Body of pancreas (tissue), 4 donors: ENCODE data around the gene OR5AK2. TPM values are rescaled to one million over a fixed set of nuclear protein-coding genes. Genes with fewer than 3 reads are reported as not detected.
"Not testable (repeated sequence)": the region's sequence is repeated elsewhere in the genome, so short reads cannot be mapped to it uniquely, and the experiment has no call there.

Source experiments
- ATAC-seq: fragments of 150-250 bp; one replicate; pipeline ENCODE4 v1.9.1; 2016
- DNase-seq, 4 donors: peaks; one replicate each; pipeline ENCODE4 v3.0.0-alpha.2; 2019
- H3K27ac ChIP-seq, 4 donors: fragments of 200-600 bp; sonication (generic); 1 replicate in 3 of 4; 2 replicates in 1 of 4; pipeline versions ENCODE4 v1.5.1 to v1.6.1; 2016 to 2019; ENCODE audit warnings: mild to moderate bottlenecking in 1 of 4, mixed read lengths in 1 of 4, moderate library complexity in 1 of 4
- H3K27me3 ChIP-seq, 2 donors: fragments of 200-600 bp; sonication (generic); one replicate each; pipeline ENCODE4 v1.6.0; 2016; ENCODE audit warnings: mild to moderate bottlenecking in 1 of 2
- H3K36me3 ChIP-seq, 2 donors: fragments of 200-600 bp; sonication (generic); replicated peaks in 1 of 2; 2 replicates each; pipeline ENCODE4 v1.5.1; 2016; ENCODE audit warnings: low read depth in 2 of 2; ENCODE audit not compliant: insufficient read depth in 1 of 2
- H3K4me1 ChIP-seq: fragments of 200-600 bp; sonication (generic); one replicate; pipeline ENCODE4 v1.6.0; 2016
- H3K4me3 ChIP-seq, 2 donors: fragments of 200-600 bp; sonication (generic); 1 replicate in 1 of 2; 2 replicates in 1 of 2; pipeline ENCODE4 v1.5.1; 2016 to 2019
- H3K9me3 ChIP-seq, 3 donors: fragments of 200-600 bp; sonication (generic); 1 replicate in 2 of 3; 2 replicates in 1 of 3; pipeline ENCODE4 v1.5.1; 2016
- POLR2A ChIP-seq, 3 donors: fragments of 450-650 bp; IDR thresholded peaks; one replicate each; pipeline ENCODE4 v1.6.1; 2016; ENCODE audit warnings: antibody characterized with exemption in 3 of 3, mild to moderate bottlenecking in 2 of 3
- WGBS, 2 donors: methylation state at CpG; one replicate each; pipeline ENCODE4 v1.1.5; 2017; 5-methylcytosine and 5-hydroxymethylcytosine counted together
- intact Hi-C: fragments of 100-400 bp; cut with DNase I; formaldehyde crosslinking; loops from one replicate; pipeline ENCODE4 v1.15.1; 2023
- total RNA-seq, 2 donors: library from RNA; depleted of rRNA; stranded (reverse); fragments of >200 nt; gene quantifications; one replicate each; pipeline ENCODE4 v1.1.0, GENCODE V29; 2016
- TF ChIP-seq, protein P1 (sequence below), 7 experiments: fragments of 450-650 bp in 4 of 7; fragments of 200-600 bp in 3 of 7; sonication (generic) in 3 of 7; IDR thresholded peaks; one replicate each; pipeline ENCODE4 v1.5.1; 2016 to 2019; ENCODE audit warnings: antibody characterized with exemption in 7 of 7

The OR5AK2 gene
- not detected for total RNA-seq

DNA sequence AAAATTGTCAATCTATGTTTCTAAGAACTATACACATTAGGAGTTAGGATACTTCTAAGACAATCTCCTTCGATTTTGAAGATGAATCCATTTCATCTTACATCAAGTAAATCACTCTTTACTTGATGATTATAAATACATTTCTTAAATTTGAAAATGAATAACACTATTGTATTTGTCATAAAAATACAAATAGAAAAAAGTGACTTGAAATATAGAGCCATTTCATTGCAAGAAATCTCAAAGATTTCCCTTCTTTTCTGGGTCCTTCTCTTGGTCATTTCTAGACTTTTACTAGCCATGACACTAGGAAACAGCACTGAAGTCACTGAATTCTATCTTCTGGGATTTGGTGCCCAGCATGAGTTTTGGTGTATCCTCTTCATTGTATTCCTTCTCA lies at the start of gene OR5AK2:
Gene OR5AK2 (plus strand): TSS at position 301 of the 400 bp plus-strand sequence. CDS start 0 bp downstream, at position 301.
- Histone ChIP-seq H3K27me3 (no peaks in the 10 kb centered on the region), H3K4me1 (no peaks in the 10 kb centered on the region), H3K27ac (no peak within 1 kb of the TSS), H3K9me3 (no peaks in the 10 kb centered on the region), H3K36me3 (no peaks in the 10 kb centered on the region), H3K4me3 (no peak within 1 kb of the TSS)
- intact Hi-C loops = no loop called here
- ATAC-seq (no peak), DNase-seq (no peak)
- TF ChIP-seq, protein P1, sequence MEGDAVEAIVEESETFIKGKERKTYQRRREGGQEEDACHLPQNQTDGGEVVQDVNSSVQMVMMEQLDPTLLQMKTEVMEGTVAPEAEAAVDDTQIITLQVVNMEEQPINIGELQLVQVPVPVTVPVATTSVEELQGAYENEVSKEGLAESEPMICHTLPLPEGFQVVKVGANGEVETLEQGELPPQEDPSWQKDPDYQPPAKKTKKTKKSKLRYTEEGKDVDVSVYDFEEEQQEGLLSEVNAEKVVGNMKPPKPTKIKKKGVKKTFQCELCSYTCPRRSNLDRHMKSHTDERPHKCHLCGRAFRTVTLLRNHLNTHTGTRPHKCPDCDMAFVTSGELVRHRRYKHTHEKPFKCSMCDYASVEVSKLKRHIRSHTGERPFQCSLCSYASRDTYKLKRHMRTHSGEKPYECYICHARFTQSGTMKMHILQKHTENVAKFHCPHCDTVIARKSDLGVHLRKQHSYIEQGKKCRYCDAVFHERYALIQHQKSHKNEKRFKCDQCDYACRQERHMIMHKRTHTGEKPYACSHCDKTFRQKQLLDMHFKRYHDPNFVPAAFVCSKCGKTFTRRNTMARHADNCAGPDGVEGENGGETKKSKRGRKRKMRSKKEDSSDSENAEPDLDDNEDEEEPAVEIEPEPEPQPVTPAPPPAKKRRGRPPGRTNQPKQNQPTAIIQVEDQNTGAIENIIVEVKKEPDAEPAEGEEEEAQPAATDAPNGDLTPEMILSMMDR (IDR thresholded peaks at IDR 0.05) = no peak
- TF ChIP-seq POLR2A (IDR thresholded peaks at IDR 0.05) = no peak
- 36 to 51% methylated on average over 1 of the region's 1 CpG for WGBS, 2 donors

DNA sequence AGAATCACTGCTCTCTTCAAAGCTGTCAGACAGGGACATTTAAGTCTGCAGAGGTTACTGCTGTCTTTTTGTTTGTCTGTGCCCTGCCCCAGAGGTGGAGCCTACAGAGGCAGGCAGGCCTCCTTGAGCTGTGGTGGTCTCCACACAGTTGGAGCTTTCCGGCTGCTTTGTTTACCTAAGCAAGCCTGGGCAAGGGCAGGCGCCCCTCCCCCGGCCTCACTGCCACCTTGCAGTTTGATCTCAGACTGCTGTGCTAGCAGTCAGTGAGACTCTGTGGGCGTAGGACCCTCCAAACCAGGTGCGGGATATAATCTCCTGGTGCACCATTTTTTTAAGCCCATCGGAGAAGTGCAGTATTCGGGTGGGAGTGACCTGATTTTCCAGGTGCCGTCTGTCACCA lies 43.2 kb upstream of the OR5AK2 start:
- H3K27ac ChIP-seq, H3K4me1 ChIP-seq, intact Hi-C loops, H3K9me3 ChIP-seq, H3K36me3 ChIP-seq, H3K4me3 ChIP-seq, DNase-seq, ATAC-seq, H3K27me3 ChIP-seq: not testable (repeated sequence)
- 68 to 84% methylated on average over 5 to 8 of the region's 8 CpGs for WGBS, 2 donors

- Histone ChIP-seq H3K9me3 (no peaks in the 10 kb centered on the region), H3K4me1 (no peaks in the 10 kb centered on the region), H3K27me3 (no peaks in the 10 kb centered on the region), H3K36me3 (no peaks in the 10 kb centered on the region), H3K4me3 (no peak overlapping the region), H3K27ac (no peak overlapping the region)
- no peak for TF ChIP-seq POLR2A (IDR thresholded peaks at IDR 0.05)
- TF ChIP-seq, protein P1 (IDR thresholded peaks at IDR 0.05) = no peak
- intact Hi-C loops = no loop called here
- ATAC-seq = no peak
- WGBS, 2 donors = 42 to 60% methylated on average over 2 of the region's 2 CpGs
- DNase-seq = no peak
These were observed 39.7 kb upstream of the OR5AK2 start for GRCh38 chr11:56948991-56949515.

- H3K27me3 ChIP-seq = no peaks in the 10 kb centered on the region
- H3K27ac ChIP-seq = no peak overlapping the region
- H3K4me3 ChIP-seq = no peak overlapping the region
- WGBS, 2 donors = 48 to 55% methylated on average over 2 of the region's 2 CpGs
- intact Hi-C loops = no loop called here
- no peaks in the 10 kb centered on the region for H3K4me1 ChIP-seq
- ATAC-seq (no peak), DNase-seq (no peak)
- H3K36me3 ChIP-seq = no peaks in the 10 kb centered on the region
- TF ChIP-seq POLR2A (IDR thresholded peaks at IDR 0.05) = no peak
- TF ChIP-seq, protein P1 (IDR thresholded peaks at IDR 0.05) = no peak
- H3K9me3 ChIP-seq = no peaks in the 10 kb centered on the region
These were observed 38.2 kb upstream of the OR5AK2 start for GRCh38 chr11:56950510-56950909.

DNA sequence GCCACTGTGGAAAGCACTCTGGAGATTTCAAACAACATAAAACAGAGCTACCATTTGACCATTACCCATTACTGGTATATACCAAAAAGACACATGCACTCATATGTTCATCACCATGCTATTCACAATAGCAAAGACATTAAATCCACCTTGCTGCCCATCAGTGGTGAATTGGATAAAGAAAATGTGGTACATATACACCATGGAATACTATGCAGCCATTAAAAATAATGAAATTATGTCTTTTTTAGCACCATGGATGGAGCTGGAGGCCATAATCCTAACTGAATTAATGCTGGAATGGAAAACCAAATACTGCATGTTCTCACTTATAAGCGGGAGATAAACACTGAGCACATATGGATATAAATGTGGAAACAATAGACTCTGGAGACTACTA lies 34.8 kb upstream of the OR5AK2 start:
- WGBS, 2 donors = 97 to 100% methylated on average over 1 of the region's 1 CpG
- H3K4me3 ChIP-seq, ATAC-seq, H3K27ac ChIP-seq, intact Hi-C loops, DNase-seq, H3K4me1 ChIP-seq, H3K9me3 ChIP-seq, H3K36me3 ChIP-seq, H3K27me3 ChIP-seq: not testable (repeated sequence)

GRCh38 chr11:56961609-56962008 lies 27.1 kb upstream of the OR5AK2 start:
- H3K4me1 ChIP-seq = no peaks in the 10 kb centered on the region
- TF ChIP-seq, protein P1 (IDR thresholded peaks at IDR 0.05) = no peak
- TF ChIP-seq POLR2A (IDR thresholded peaks at IDR 0.05) = no peak
- no peaks in the 10 kb centered on the region for H3K27me3 ChIP-seq
- no peak overlapping the region for H3K27ac ChIP-seq
- intact Hi-C loops = no loop called here
- ATAC-seq (no peak), DNase-seq (no peak)
- H3K36me3 ChIP-seq = no peaks in the 10 kb centered on the region
- no peak overlapping the region for H3K4me3 ChIP-seq
- H3K9me3 ChIP-seq = no peaks in the 10 kb centered on the region
